WI38 (cell line): ENCODE data around the gene LRMDA.

ENCODE experiments used
- H3K4me3 ChIP-seq: 2 replicates; pipeline ENCODE4 v1.5.1; 2011; ENCODE audit warnings: low read depth, mild to moderate bottlenecking, control low read depth, low read length
- TF ChIP-seq, protein P1 (sequence below): IDR thresholded peaks from 2 replicates; pipeline ENCODE4 v1.5.1; 2012; ENCODE audit warnings: low read depth, mild to moderate bottlenecking, control low read depth, low read length

Gene LRMDA

DNA sequence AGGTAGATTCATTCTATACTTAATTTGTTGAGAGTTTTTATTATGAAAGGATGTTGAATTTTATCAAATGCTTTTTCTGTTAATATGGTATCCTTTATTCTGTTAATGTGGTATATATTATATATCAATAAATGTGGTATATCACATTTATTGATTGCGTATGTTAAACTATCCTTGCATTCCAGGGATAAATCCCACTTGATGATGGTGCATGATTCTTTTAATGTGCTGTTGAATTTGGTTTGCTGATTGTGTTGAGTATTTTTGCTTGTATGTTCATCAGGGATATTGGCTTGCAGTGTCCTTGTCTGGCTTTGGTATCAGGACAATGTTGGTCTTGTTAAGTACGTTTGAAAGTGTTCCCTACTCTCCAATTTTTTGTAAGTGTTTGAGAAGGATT, 11.9 kb downstream of the LRMDA start:
- no peak overlapping the region for H3K4me3 ChIP-seq
- TF ChIP-seq, protein P1, sequence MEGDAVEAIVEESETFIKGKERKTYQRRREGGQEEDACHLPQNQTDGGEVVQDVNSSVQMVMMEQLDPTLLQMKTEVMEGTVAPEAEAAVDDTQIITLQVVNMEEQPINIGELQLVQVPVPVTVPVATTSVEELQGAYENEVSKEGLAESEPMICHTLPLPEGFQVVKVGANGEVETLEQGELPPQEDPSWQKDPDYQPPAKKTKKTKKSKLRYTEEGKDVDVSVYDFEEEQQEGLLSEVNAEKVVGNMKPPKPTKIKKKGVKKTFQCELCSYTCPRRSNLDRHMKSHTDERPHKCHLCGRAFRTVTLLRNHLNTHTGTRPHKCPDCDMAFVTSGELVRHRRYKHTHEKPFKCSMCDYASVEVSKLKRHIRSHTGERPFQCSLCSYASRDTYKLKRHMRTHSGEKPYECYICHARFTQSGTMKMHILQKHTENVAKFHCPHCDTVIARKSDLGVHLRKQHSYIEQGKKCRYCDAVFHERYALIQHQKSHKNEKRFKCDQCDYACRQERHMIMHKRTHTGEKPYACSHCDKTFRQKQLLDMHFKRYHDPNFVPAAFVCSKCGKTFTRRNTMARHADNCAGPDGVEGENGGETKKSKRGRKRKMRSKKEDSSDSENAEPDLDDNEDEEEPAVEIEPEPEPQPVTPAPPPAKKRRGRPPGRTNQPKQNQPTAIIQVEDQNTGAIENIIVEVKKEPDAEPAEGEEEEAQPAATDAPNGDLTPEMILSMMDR = no peak

DNA sequence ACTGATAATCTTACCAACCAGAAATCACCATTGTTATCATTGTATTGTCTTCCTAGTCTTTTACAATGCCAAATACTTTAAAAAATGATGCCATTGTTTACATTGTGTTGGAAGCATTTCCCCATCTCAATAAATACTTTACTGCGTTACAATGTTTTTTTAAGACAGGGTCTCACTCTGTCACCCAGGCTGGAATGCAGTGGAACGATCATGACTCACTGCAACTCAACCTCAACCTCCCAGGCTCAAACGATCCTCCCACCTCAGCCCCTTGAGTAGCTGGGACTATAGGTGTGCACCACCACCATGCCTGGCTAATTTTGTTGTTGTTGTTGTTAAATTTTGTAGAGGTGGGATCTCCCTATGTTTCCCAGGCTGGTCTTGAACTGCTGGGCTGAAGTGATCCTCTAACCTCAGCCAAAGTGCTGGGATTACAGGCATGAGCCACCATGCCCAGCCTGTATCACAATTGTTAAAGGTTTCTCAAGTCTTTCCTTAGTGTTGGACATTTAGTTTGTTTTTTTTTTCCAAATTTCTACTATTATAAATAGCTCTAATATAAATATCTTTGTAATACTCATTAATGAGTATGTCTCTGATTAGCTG, 13.5 kb downstream of the LRMDA start:
- no peak overlapping the region for H3K4me3 ChIP-seq
- TF ChIP-seq, protein P1 = no peak

DNA sequence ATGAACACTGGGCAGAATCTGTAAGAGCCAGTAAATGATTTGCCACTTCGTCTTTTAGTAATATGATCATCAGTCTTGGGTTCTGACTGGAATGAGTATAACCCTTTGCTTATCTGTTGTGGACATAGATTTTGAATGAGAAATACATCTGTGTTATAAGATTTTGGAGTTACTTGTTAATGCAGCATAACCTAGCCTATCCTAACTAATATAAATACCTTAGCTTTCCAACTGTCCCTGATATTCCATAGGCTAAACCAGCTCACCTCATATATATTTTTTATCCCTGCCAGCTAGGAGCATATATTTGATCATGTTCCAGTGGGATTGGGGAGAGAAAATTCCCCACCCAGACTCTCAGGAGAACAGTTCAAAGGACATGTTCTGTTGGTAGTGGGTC, 15.1 kb downstream of the LRMDA start:
- TF ChIP-seq, protein P1 = no peak
- H3K4me3 ChIP-seq = no peak overlapping the region

DNA sequence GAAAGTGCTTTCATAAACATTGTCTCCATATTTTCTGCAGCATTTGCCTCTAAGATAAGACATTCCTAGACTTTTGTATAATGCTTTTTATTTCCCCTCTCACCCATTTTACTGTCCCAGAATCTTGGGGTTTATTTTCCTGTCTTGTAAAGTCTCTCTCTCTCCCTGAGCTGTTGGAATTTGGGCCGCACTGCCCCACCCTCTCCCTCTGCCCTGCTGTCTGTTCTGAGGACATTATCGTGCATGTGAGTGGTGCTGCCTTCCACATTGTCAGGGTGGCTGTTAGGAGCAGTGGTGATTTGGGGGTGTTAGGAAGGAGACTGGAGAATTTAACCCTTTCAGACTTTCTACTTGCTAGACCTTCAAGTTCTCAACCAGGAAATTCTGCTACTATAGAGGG, 16.7 kb downstream of the LRMDA start:
- H3K4me3 ChIP-seq = no peak overlapping the region
- TF ChIP-seq, protein P1 = no peak

DNA sequence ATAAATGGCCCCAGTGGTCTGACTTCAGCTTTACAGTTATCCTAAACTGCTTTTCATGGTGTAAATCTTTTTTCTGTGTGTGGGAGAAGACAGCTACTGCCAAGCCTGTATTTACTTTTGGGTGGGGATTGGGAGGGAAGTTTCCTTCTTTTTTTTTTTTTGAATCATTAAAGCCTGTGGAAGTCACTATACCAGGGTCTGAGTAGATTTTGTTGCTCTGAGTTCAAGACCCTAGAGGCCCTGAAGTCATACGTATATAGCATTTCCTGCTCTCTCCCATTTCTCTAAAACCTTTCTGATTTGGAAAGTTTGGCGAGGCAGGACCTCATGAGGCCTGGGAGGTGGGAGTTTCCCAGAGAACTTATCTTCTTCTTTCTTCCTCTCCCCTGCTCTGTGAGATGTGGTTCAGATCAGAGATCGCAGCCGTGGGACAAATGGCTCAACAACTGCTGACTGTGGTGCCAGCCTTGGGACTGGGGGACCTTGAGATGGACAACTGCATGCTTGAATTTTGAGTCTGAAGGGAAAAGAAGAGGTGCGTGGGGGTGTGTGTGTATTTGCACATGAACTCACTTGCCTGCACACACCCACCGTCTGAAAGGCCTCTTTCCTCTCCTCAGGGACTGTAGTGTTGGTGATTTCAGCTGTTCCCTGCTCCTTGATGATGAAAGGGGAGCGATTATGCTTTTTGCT, 18.1 kb downstream of the LRMDA start:
- no peak overlapping the region for H3K4me3 ChIP-seq
- TF ChIP-seq, protein P1 = no peak

DNA sequence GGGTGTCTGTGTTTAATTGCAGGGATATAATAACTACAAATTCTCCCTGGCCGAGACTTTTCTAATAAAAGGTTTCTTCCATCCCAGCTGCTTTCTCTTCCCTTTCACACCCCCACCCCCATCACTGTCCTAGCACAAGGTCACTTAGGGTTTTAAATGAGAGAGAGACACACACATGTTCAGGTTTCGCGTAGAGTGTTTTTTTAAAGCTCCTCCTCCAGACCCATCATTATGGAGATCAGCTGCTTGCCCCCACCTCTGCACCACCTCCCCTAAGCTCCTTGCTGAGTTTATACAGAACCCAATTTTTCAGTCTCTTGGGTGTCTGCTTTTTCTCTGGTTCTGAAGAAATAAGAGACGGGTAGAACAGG, 18.6 kb downstream of the LRMDA start:
- H3K4me3 ChIP-seq = no peak overlapping the region
- TF ChIP-seq, protein P1 = no peak
